Middle frontal gyrus (tissue), 1 donor: ENCODE measurements around the gene CLCNKA.
"Not testable (repeated sequence)": the region's sequence is repeated elsewhere in the genome, so short reads cannot be mapped to it uniquely, and the experiment has no call there.

Experiments
- DNase-seq: peaks from one replicate; pipeline ENCODE4 v3.0.0-alpha.2; 2015; ENCODE audit warnings: low spot score; ENCODE audit errors: extremely low spot score

Gene CLCNKA

GRCh38 chr1:16017461-16018303 is 4.2 kb upstream of the CLCNKA start, which contains the start of gene HSPB7:
HSPB7 (minus strand) TSS chr1:16018043; CDS start chr1:16017963, 80 bp downstream.
- no peak for DNase-seq

GRCh38 chr1:16018308-16018707 is 3.5 kb upstream of the CLCNKA start:
- DNase-seq: no peak

GRCh38 chr1:16018749-16019643 is 2.8 kb upstream of the CLCNKA start:
- no peak for DNase-seq

GRCh38 chr1:16019644-16020277 is 2.1 kb upstream of the CLCNKA start:
- no peak for DNase-seq

- no peak for DNase-seq
Measured at GRCh38 chr1:16020325-16020724, 1.5 kb upstream of the CLCNKA start.

GRCh38 chr1:16020878-16021277 is 958 bp upstream of the CLCNKA start:
- not testable (repeated sequence) for DNase-seq

- no peak for DNase-seq
Measured at GRCh38 chr1:16022393-16022792, 557 bp downstream of the CLCNKA start.

GRCh38 chr1:16023050-16023653 is 1.3 kb downstream of the CLCNKA start:
- no peak for DNase-seq

GRCh38 chr1:16026302-16026701 is 4.5 kb downstream of the CLCNKA start:
- DNase-seq: not testable (repeated sequence)

GRCh38 chr1:16026723-16027484 is 5.1 kb downstream of the CLCNKA start:
- no peak for DNase-seq

- no peak for DNase-seq
Measured at GRCh38 chr1:16028237-16029002, 6.6 kb downstream of the CLCNKA start.

GRCh38 chr1:16029003-16029268 is 7.1 kb downstream of the CLCNKA start:
- DNase-seq: not testable (repeated sequence)

GRCh38 chr1:16029288-16029687 is 7.5 kb downstream of the CLCNKA start:
- DNase-seq: no peak

- DNase-seq: no peak
Measured at GRCh38 chr1:16031551-16031950, 9.7 kb downstream of the CLCNKA start.

GRCh38 chr1:16032388-16033102 is 10.7 kb downstream of the CLCNKA start:
- peak; percentile 18 for DNase-seq

- DNase-seq: not testable (repeated sequence)
Measured at GRCh38 chr1:16033103-16033632, 11.3 kb downstream of the CLCNKA start.

GRCh38 chr1:16036461-16036860 is 14.6 kb downstream of the CLCNKA start:
- DNase-seq: not testable (repeated sequence)

GRCh38 chr1:16038620-16038912 is 16.7 kb downstream of the CLCNKA start:
- no peak for DNase-seq

GRCh38 chr1:16039871-16040270 is 18.0 kb downstream of the CLCNKA start:
- DNase-seq: not testable (repeated sequence)
